SU-DHL-6 (cell line): ENCODE measurements around the gene PNO1.
"Not testable (repeated sequence)": the region's sequence is repeated elsewhere in the genome, so short reads cannot be mapped to it uniquely, and the experiment has no call there.

Experiments
- H2AFZ ChIP-seq: fragments of 200-600 bp; sonication (generic); 2 replicates; pipeline ENCODE4 v1.6.1; 2014; ENCODE audit warnings: low read depth, mild to moderate bottlenecking, moderate library complexity, mixed read lengths, antibody characterized with exemption, low read length; ENCODE audit not compliant: severe bottlenecking
- H3F3A ChIP-seq: fragments of 200-600 bp; shearing (Covaris generic); 2 replicates; pipeline ENCODE4 v1.6.0; 2016; ENCODE audit warnings: antibody characterized with exemption, mild to moderate bottlenecking; ENCODE audit not compliant: insufficient read depth
- H3K27ac ChIP-seq: fragments of 200-600 bp; sonication (generic); 2 replicates; pipeline ENCODE4 v1.5.1; 2016; ENCODE audit warnings: low read depth, mild to moderate bottlenecking, low read length, moderate library complexity, mixed read lengths
- H3K27me3 ChIP-seq: fragments of 200-600 bp; sonication (generic), shearing (Covaris generic); 2 replicates; pipeline ENCODE4 v1.6.0; 2014; ENCODE audit warnings: mild to moderate bottlenecking, low read length
- H3K36me3 ChIP-seq: fragments of 200-600 bp; sonication (generic); 2 replicates; pipeline ENCODE4 v1.6.1; 2014; ENCODE audit warnings: mild to moderate bottlenecking, low read length, mixed read lengths
- H3K4me2 ChIP-seq: fragments of 300-600, 200-600 bp; shearing (Covaris generic), sonication (generic); 2 replicates; pipeline ENCODE4 v1.6.0; 2014; ENCODE audit warnings: low read length, low read depth, mild to moderate bottlenecking; ENCODE audit not compliant: poor library complexity, severe bottlenecking
- H3K4me3 ChIP-seq: fragments of 200-600 bp; sonication (generic); 2 replicates; pipeline ENCODE4 v1.5.1; 2014; ENCODE audit warnings: antibody characterized with exemption, low read length, mild to moderate bottlenecking, mixed read lengths; ENCODE audit not compliant: insufficient read depth, poor library complexity, severe bottlenecking
- H3K79me2 ChIP-seq: fragments of 200-600 bp; sonication (generic); 2 replicates; pipeline ENCODE4 v1.6.1; 2014; ENCODE audit warnings: mild to moderate bottlenecking, low read length, moderate library complexity; ENCODE audit not compliant: insufficient read depth
- H3K9ac ChIP-seq: fragments of 200-600 bp; sonication (generic); 2 replicates; pipeline ENCODE4 v1.7.0; 2014; ENCODE audit warnings: mild to moderate bottlenecking, low read length
- H3K9me2 ChIP-seq: fragments of 200-600 bp; sonication (generic); replicated peaks from 2 replicates; pipeline ENCODE4 v1.6.1; 2014; ENCODE audit warnings: low read length; ENCODE audit not compliant: insufficient read depth
- H3K9me3 ChIP-seq: fragments of 200-600 bp; sonication (generic); 2 replicates; pipeline ENCODE4 v1.6.1; 2014; ENCODE audit warnings: low read length, mixed read lengths; ENCODE audit not compliant: insufficient read depth
- H4K20me1 ChIP-seq: fragments of 200-600 bp; sonication (generic); 2 replicates; pipeline ENCODE4 v1.6.1; 2014; ENCODE audit warnings: low read depth, mild to moderate bottlenecking, antibody characterized with exemption, low read length, moderate library complexity, mixed read lengths
- EZH2phosphoT487 ChIP-seq: fragments of 200-600 bp; sonication (generic), shearing (Covaris generic); conservative IDR thresholded peaks from 2 replicates; pipeline ENCODE4 v1.6.1; 2018; ENCODE audit warnings: mild to moderate bottlenecking, antibody characterized with exemption, low read length, moderate library complexity, mixed read lengths
- TF ChIP-seq, protein P1 (sequence below): fragments of 200-600 bp; sonication (generic); IDR thresholded peaks from one replicate; pipeline ENCODE4 v1.5.1; 2017; ENCODE audit warnings: antibody characterized with exemption, mild to moderate bottlenecking, low read length, moderate library complexity; ENCODE audit not compliant: insufficient read depth, poor library complexity, severe bottlenecking

PNO1 gene

DNA sequence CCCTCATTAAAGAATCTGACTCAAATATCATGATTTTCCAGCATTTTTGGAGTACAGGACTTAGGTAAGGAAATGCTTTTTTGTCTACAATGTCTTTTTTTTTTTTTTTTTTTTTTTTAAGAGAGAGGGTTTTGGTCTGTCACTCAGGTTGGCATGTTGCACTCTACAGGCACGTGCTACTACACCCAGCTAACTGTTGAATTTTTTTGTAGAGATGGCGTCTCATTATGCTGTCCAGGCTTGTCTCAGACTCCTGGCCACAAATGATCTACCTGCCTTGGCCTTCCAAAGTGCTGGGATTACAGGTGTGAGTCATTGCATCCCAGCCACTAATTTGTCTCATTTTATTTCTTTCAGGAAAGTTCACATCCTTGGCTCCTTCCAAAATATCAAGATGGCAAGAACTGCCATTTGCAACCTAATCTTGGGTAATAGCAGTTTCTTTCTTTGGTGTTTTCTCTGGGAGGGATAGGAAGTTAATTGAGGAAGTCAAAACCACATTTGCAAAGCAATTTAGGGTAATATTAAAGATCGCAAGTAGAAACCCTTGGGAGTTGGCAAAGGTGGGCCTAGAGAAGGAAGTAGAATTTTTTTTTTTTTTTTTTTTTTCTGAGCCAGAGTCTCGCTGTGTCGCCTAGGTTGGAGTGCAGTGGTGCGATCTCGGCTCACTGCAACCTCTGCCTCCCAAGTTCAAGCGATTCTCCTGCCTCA, 15.5 kb downstream of the PNO1 start:
- Histone ChIP-seq H3K9me2 (no peaks in the 10 kb centered on the region), H3K36me3 (peaks cover 23% of the 10 kb centered on the region), H4K20me1 (no peaks in the 10 kb centered on the region), H3K27me3 (no peaks in the 10 kb centered on the region), H3K9ac (no peak overlapping the region), H2AFZ (no peak overlapping the region), H3K4me3 (no peak overlapping the region), H3F3A (peaks cover 40% of the 10 kb centered on the region), H3K27ac (no peak overlapping the region), H3K9me3 (no peaks in the 10 kb centered on the region), H3K4me2 (no peak overlapping the region), H3K79me2 (0 out of 2 replicates have a peak, but pooled peaks cover under 1% of the 10 kb centered on the region)
- TF ChIP-seq EZH2phosphoT487 = no peak
- TF ChIP-seq, protein P1, sequence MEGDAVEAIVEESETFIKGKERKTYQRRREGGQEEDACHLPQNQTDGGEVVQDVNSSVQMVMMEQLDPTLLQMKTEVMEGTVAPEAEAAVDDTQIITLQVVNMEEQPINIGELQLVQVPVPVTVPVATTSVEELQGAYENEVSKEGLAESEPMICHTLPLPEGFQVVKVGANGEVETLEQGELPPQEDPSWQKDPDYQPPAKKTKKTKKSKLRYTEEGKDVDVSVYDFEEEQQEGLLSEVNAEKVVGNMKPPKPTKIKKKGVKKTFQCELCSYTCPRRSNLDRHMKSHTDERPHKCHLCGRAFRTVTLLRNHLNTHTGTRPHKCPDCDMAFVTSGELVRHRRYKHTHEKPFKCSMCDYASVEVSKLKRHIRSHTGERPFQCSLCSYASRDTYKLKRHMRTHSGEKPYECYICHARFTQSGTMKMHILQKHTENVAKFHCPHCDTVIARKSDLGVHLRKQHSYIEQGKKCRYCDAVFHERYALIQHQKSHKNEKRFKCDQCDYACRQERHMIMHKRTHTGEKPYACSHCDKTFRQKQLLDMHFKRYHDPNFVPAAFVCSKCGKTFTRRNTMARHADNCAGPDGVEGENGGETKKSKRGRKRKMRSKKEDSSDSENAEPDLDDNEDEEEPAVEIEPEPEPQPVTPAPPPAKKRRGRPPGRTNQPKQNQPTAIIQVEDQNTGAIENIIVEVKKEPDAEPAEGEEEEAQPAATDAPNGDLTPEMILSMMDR = no peak

DNA sequence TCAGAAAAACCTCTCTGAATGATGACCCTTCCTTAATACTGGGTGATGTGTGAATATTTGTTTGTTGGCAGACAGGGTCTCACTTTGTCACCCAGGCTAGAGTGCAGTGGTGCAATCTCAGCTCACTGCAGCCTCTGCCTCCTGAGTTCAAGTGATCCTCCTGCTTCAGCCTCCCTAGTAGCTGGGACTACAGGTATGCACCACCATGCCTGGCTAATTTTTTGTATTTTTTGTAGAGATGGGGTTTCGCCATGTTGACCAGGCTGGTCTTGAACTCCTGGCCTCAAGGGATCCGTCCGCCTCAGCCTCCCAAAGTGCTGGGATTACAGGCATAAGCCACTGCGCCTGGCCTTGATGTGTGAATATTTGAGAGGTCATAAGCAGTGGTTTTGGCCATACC, 17.5 kb downstream of the PNO1 start:
- peaks cover 23% of the 10 kb centered on the region for H3K36me3 ChIP-seq
- not testable (repeated sequence) for H3K79me2 ChIP-seq

DNA sequence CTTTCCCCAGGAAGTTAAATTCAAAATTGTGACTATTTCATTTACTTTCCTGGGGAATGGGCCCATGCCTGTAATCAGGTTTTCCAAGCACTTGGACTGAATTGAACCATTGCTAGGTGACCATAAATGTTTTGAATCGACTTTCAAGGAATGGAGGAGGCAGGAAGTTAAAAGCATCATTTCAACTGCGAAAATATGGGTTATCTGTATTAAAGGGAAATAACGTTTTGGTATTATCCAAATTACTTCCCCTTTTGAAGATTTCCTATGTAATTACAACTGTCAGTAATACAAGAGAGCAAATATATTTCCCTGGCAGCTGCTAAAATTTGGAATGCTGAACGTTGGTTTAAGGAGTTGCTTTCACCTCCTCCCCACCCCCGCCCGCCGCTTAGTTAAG, 19.0 kb downstream of the PNO1 start:
- TF ChIP-seq, protein P1 = no peak
- no peak for TF ChIP-seq EZH2phosphoT487
- H3F3A ChIP-seq = peaks cover 54% of the 10 kb centered on the region
- H3K4me3 ChIP-seq = no peak overlapping the region
- no peak overlapping the region for H3K4me2 ChIP-seq
- H3K79me2 ChIP-seq = 0 out of 2 replicates have a peak, but pooled peaks cover 8% of the 10 kb centered on the region
- peaks cover 28% of the 10 kb centered on the region for H3K36me3 ChIP-seq
- H3K27ac ChIP-seq = no peak overlapping the region
- no peaks in the 10 kb centered on the region for H3K9me3 ChIP-seq
- no peaks in the 10 kb centered on the region for H4K20me1 ChIP-seq
- H3K9me2 ChIP-seq = no peaks in the 10 kb centered on the region
- H3K27me3 ChIP-seq = no peaks in the 10 kb centered on the region
- no peak overlapping the region for H2AFZ ChIP-seq
- no peak overlapping the region for H3K9ac ChIP-seq

More for the DNA sequence above, 17.5 kb downstream of the PNO1 start:
- H2AFZ ChIP-seq, H3K4me2 ChIP-seq, H3K27me3 ChIP-seq, H4K20me1 ChIP-seq, H3K9ac ChIP-seq, H3K27ac ChIP-seq, H3K9me3 ChIP-seq, H3K4me3 ChIP-seq, H3K9me2 ChIP-seq: not testable (repeated sequence)
- peaks cover 47% of the 10 kb centered on the region for H3F3A ChIP-seq

DNA sequence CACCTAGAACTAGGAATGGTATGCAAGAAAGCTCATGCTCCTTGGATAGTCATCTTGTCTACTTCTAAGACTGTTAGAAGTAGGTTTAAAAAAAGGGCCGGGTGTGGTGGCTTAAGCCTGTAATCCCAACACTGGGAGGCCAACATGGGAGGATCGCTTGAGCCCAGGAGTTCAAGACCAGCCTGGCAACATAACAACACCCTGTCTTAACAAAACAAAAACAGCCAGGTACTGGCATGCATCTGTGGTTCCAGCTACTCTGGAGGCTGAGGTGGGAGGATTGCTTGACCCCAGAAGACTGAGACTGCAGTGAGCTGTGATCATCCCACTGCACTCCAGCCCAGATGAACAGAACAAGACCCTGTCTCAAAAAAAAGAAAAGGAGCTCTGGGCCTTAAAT, 19.9 kb downstream of the PNO1 start:
- Histone ChIP-seq H3K27me3 (no peaks in the 10 kb centered on the region), H3K79me2 (0 out of 2 replicates have a peak, but pooled peaks cover 8% of the 10 kb centered on the region), H3K9me2 (no peaks in the 10 kb centered on the region), H3K4me3 (no peak overlapping the region), H2AFZ (no peak overlapping the region), H3K36me3 (peaks cover 28% of the 10 kb centered on the region), H3F3A (peaks cover 50% of the 10 kb centered on the region), H3K9ac (no peak overlapping the region), H3K9me3 (no peaks in the 10 kb centered on the region), H4K20me1 (no peaks in the 10 kb centered on the region), H3K27ac (no peak overlapping the region), H3K4me2 (no peak overlapping the region)
- TF ChIP-seq, protein P1 = no peak
- no peak for TF ChIP-seq EZH2phosphoT487
